H9 (cell line): ENCODE data around the gene VGLL1. TPM values are rescaled to one million over a fixed set of nuclear protein-coding genes. Genes with fewer than 3 reads are reported as not detected.

Source experiments
- DNase-seq: peaks from one replicate; pipeline ENCODE4 v3.0.0-alpha.2; 2017
- H2AFZ ChIP-seq: one replicate; pipeline ENCODE4 v1.6.1; 2013; ENCODE audit warnings: mild to moderate bottlenecking, low read length, control low read depth, moderate library complexity
- H2AK5ac ChIP-seq: 2 replicates; pipeline ENCODE4 v1.6.1; 2013; ENCODE audit warnings: low read length, control low read depth, mixed read lengths; ENCODE audit not compliant: insufficient read length
- H2BK120ac ChIP-seq: one replicate; pipeline ENCODE4 v1.6.1; 2013; ENCODE audit warnings: low read depth, mild to moderate bottlenecking, low read length, control low read depth, inconsistent platforms; ENCODE audit not compliant: poor library complexity, severe bottlenecking
- H2BK12ac ChIP-seq: 2 replicates; pipeline ENCODE4 v1.6.1; 2013; ENCODE audit warnings: low read length, control low read depth, mixed read lengths, low read depth; ENCODE audit not compliant: insufficient read length
- H2BK15ac ChIP-seq: 2 replicates; pipeline ENCODE4 v1.6.1; 2013; ENCODE audit warnings: low read depth, low read length, control low read depth
- H2BK20ac ChIP-seq: one replicate; pipeline ENCODE4 v1.6.1; 2013; ENCODE audit warnings: low read depth, mild to moderate bottlenecking, low read length, control low read depth, inconsistent platforms; ENCODE audit not compliant: poor library complexity, severe bottlenecking
- H2BK5ac ChIP-seq: 2 replicates; pipeline ENCODE4 v1.6.1; 2013; ENCODE audit warnings: low read length, control low read depth, mixed read lengths; ENCODE audit not compliant: insufficient read length
- H3K14ac ChIP-seq: 2 replicates; pipeline ENCODE4 v1.6.1; 2013; ENCODE audit warnings: low read length, control low read depth; ENCODE audit not compliant: insufficient read depth
- H3K18ac ChIP-seq: 2 replicates; pipeline ENCODE4 v1.6.1; 2013; ENCODE audit warnings: low read depth, mild to moderate bottlenecking, mixed read lengths, low read length, control low read depth; ENCODE audit not compliant: insufficient read length
- H3K23ac ChIP-seq: 2 replicates; pipeline ENCODE4 v1.6.1; 2013; ENCODE audit warnings: low read length, control low read depth, mixed read lengths, low read depth; ENCODE audit not compliant: insufficient read length
- H3K23me2 ChIP-seq: 2 replicates; pipeline ENCODE4 v1.6.1; 2013; ENCODE audit warnings: low read depth, mild to moderate bottlenecking, mixed read lengths, low read length, control low read depth; ENCODE audit not compliant: insufficient read length, poor library complexity, severe bottlenecking
- H3K27ac ChIP-seq: 2 replicates; pipeline ENCODE4 v1.5.1; 2013; ENCODE audit warnings: low read length, control low read depth, mixed read lengths, low read depth; ENCODE audit not compliant: insufficient read length
- H3K27me3 ChIP-seq: 2 replicates; pipeline ENCODE4 v1.6.1; 2013; ENCODE audit warnings: low read length, control low read depth, inconsistent platforms; ENCODE audit not compliant: insufficient read depth
- H3K4ac ChIP-seq: 2 replicates; pipeline ENCODE4 v1.6.1; 2013; ENCODE audit warnings: low read depth, mild to moderate bottlenecking, control low read depth, inconsistent platforms, low read length, moderate library complexity
- H3K4me1 ChIP-seq: 2 replicates; pipeline ENCODE4 v1.6.1; 2013; ENCODE audit warnings: low read length, control low read depth, inconsistent platforms; ENCODE audit not compliant: insufficient read depth
- H3K4me2 ChIP-seq: 2 replicates; pipeline ENCODE4 v1.6.1; 2013; ENCODE audit warnings: low read length, control low read depth, mixed read lengths; ENCODE audit not compliant: insufficient read length, insufficient read depth
- H3K56ac ChIP-seq: 2 replicates; pipeline ENCODE4 v1.6.1; 2013; ENCODE audit warnings: low read depth, mild to moderate bottlenecking, mixed read lengths, low read length, control low read depth; ENCODE audit not compliant: insufficient read length
- H3K79me1 ChIP-seq: 2 replicates; pipeline ENCODE4 v1.6.1; 2013; ENCODE audit warnings: low read depth, mild to moderate bottlenecking, moderate library complexity, low read length, control low read depth, inconsistent platforms; ENCODE audit not compliant: insufficient read depth, poor library complexity, severe bottlenecking
- H3K79me2 ChIP-seq: 2 replicates; pipeline ENCODE4 v1.6.1; 2013; ENCODE audit warnings: low read length, control low read depth, inconsistent platforms; ENCODE audit not compliant: insufficient read depth
- H3K9ac ChIP-seq: 2 replicates; pipeline ENCODE4 v1.6.1; 2013; ENCODE audit warnings: low read length, control low read depth, mixed read lengths; ENCODE audit not compliant: insufficient read length; ENCODE audit errors: extremely low read depth
- H3K9me3 ChIP-seq: one replicate; pipeline ENCODE4 v1.6.1; 2013; ENCODE audit warnings: low read depth, low read length, inconsistent platforms; ENCODE audit not compliant: control insufficient read depth
- H3T11ph ChIP-seq: one replicate; pipeline ENCODE4 v1.6.1; 2013; ENCODE audit warnings: mild to moderate bottlenecking, low read length, control low read depth, inconsistent platforms
- H4K20me1 ChIP-seq: one replicate; pipeline ENCODE4 v1.6.1; 2013; ENCODE audit not compliant: control insufficient read depth, insufficient read length, insufficient read depth
- H4K5ac ChIP-seq: 2 replicates; pipeline ENCODE4 v1.6.1; 2013; ENCODE audit warnings: low read depth, mild to moderate bottlenecking, mixed read lengths, low read length, control low read depth; ENCODE audit not compliant: insufficient read length
- H4K8ac ChIP-seq: replicated peaks from 2 replicates; pipeline ENCODE4 v1.6.1; 2013; ENCODE audit warnings: low read length, control low read depth, mixed read lengths, low read depth; ENCODE audit not compliant: insufficient read length
- H4K91ac ChIP-seq: 2 replicates; pipeline ENCODE4 v1.6.1; 2013; ENCODE audit warnings: low read depth, mild to moderate bottlenecking, moderate library complexity, mixed read lengths, low read length, control low read depth; ENCODE audit not compliant: insufficient read length
- H3K27ac Mint-ChIP-seq, 3 experiments: 2 replicates in 2 of 3; 3 replicates in 1 of 3; pipeline ENCODE4 v1.8.0; 2020 to 2021; ENCODE audit warnings: mixed read lengths in 3 of 3, mild to moderate bottlenecking in 1 of 3, moderate library complexity in 1 of 3
- H3K27me3 Mint-ChIP-seq: 2 replicates; pipeline ENCODE4 v1.8.0; 2021; ENCODE audit warnings: low read depth, mild to moderate bottlenecking, moderate library complexity, mixed read lengths
- H3K36me3 Mint-ChIP-seq, 3 experiments: 2 replicates in 2 of 3; 3 replicates in 1 of 3; pipeline ENCODE4 v1.8.0; 2020 to 2021; ENCODE audit warnings: low read depth in 3 of 3, mixed read lengths in 3 of 3; ENCODE audit not compliant: insufficient read depth in 1 of 3
- H3K4me1 Mint-ChIP-seq, 2 experiments: 2 replicates each; pipeline ENCODE4 v1.8.0; 2020; ENCODE audit warnings: mixed read lengths in 2 of 2
- H3K4me3 Mint-ChIP-seq, 2 experiments: 2 replicates in 1 of 2; 3 replicates in 1 of 2; pipeline ENCODE4 v1.8.0; 2020 to 2021; ENCODE audit warnings: mild to moderate bottlenecking in 2 of 2, mixed read lengths in 2 of 2, moderate library complexity in 1 of 2
- H3K9me3 Mint-ChIP-seq, 2 experiments: 2 replicates in 1 of 2; 3 replicates in 1 of 2; pipeline ENCODE4 v1.8.0; 2020; ENCODE audit warnings: mild to moderate bottlenecking in 2 of 2, mixed read lengths in 2 of 2, moderate library complexity in 1 of 2
- WGBS: extraction: QIAGEN DNeasy Blood & Tissue Kit; methylation state at CpG from one replicate; pipeline ENCODE4 v1.1.7; 2013; ENCODE audit warnings: missing lambda C conversion rate, low lambda C conversion rate, mixed read lengths; ENCODE audit not compliant: insufficient read length; ENCODE audit errors: extremely low coverage; 5-methylcytosine and 5-hydroxymethylcytosine counted together
- total RNA-seq: library from RNA; stranded (reverse); gene quantifications from 2 replicates; pipeline ENCODE4 v1.2.1, GENCODE V29; 2021
- TF ChIP-seq, protein P1 (sequence below): fragments of 200-600 bp; sonication (generic); conservative IDR thresholded peaks from 3 replicates; pipeline ENCODE4 v1.8.0; 2021; ENCODE audit warnings: antibody characterized with exemption, mild to moderate bottlenecking

Gene VGLL1
- total RNA-seq, 1 experiment from 2014 or later, result not detected

DNA sequence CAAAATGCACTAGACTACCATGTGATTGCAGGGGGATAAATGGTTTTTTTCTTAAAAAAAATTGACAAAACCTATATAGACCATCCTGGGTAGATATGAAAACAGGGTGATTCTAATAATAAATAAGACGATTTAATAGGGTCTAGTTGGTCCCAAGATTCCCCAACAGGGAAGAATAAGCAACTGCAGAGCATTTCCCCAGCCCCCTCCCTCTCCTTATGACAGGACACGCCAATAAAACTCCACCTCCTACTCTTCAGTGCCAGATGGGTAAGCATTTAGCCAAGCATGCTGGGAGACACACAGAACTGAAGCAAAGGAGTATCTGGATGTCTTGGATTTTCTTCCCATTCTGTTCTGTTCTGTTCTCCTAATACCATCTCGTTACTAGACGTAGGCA lies 44.4 kb upstream of the VGLL1 start, which contains the start of gene BRS3:
Gene BRS3, plus strand, starts transcription at position 301 of the 400 bp plus-strand sequence. CDS start 168 bp downstream, outside the sequence.
- H3K9ac ChIP-seq, result no peak within 1 kb of the TSS
- H3K14ac ChIP-seq, result no peak within 1 kb of the TSS
- H3K18ac ChIP-seq, result no peak within 1 kb of the TSS
- no peak within 1 kb of the TSS for H2AK5ac ChIP-seq
- H2AFZ ChIP-seq, result no peak within 1 kb of the TSS
- TF ChIP-seq, protein P1, sequence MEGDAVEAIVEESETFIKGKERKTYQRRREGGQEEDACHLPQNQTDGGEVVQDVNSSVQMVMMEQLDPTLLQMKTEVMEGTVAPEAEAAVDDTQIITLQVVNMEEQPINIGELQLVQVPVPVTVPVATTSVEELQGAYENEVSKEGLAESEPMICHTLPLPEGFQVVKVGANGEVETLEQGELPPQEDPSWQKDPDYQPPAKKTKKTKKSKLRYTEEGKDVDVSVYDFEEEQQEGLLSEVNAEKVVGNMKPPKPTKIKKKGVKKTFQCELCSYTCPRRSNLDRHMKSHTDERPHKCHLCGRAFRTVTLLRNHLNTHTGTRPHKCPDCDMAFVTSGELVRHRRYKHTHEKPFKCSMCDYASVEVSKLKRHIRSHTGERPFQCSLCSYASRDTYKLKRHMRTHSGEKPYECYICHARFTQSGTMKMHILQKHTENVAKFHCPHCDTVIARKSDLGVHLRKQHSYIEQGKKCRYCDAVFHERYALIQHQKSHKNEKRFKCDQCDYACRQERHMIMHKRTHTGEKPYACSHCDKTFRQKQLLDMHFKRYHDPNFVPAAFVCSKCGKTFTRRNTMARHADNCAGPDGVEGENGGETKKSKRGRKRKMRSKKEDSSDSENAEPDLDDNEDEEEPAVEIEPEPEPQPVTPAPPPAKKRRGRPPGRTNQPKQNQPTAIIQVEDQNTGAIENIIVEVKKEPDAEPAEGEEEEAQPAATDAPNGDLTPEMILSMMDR, result no peak
- no peaks in the 10 kb centered on the region for H3K27me3 ChIP-seq
- Mint-ChIP-seq H3K4me1 (no peaks in the 10 kb centered on the region), H3K4me3 (no peak within 1 kb of the TSS), H3K36me3 (no peaks in the 10 kb centered on the region; a peak in 1 of 7 replicates), H3K27me3 (peaks cover 30% of the 10 kb centered on the region), H3K9me3 (peaks cover 66 to 72% of the 10 kb centered on the region in 2 experiments), H3K27ac (no peak within 1 kb of the TSS; a peak in 1 of 7 replicates)
- H3K4ac ChIP-seq, result no peak within 1 kb of the TSS
- H3T11ph ChIP-seq, result no peak within 1 kb of the TSS
- H3K4me1 ChIP-seq, result no peaks in the 10 kb centered on the region
- no peak within 1 kb of the TSS for H4K5ac ChIP-seq
- H2BK20ac ChIP-seq, result no peak within 1 kb of the TSS
- no peaks in the 10 kb centered on the region for H3K79me2 ChIP-seq
- no peak within 1 kb of the TSS for H2BK120ac ChIP-seq
- no peak within 1 kb of the TSS for H3K27ac ChIP-seq
- no peak within 1 kb of the TSS for H3K4me2 ChIP-seq
- H4K20me1 ChIP-seq, result no peaks in the 10 kb centered on the region
- no peaks in the 10 kb centered on the region for H3K23me2 ChIP-seq
- H2BK15ac ChIP-seq, result no peak within 1 kb of the TSS
- no peak within 1 kb of the TSS for H3K56ac ChIP-seq
- H3K9me3 ChIP-seq, result peaks cover 35% of the 10 kb centered on the region
- H3K79me1 ChIP-seq, result no peaks in the 10 kb centered on the region
- no peak within 1 kb of the TSS for H4K8ac ChIP-seq
- no peak for DNase-seq
- H4K91ac ChIP-seq, result no peak within 1 kb of the TSS
- no peak within 1 kb of the TSS for H2BK5ac ChIP-seq
- no CpG with 5 or more reads among the region's 4 CpGs for WGBS
- H3K23ac ChIP-seq, result no peak within 1 kb of the TSS
- no peak within 1 kb of the TSS for H2BK12ac ChIP-seq
